HepG2 (cell line): ENCODE data around the gene GGACT.

Source experiments
- MYC ChIP-seq: sonication (generic); formaldehyde crosslinking; IDR thresholded peaks from 2 replicates; pipeline ENCODE4 v1.9.0; 2021; ENCODE audit warnings: missing genetic modification reagents, borderline replicate concordance
- POLR2A ChIP-seq, 2 experiments: IDR thresholded peaks; 2 replicates each; pipeline ENCODE4 v1.6.1; 2011; ENCODE audit warnings: low read depth in 2 of 2, low read length in 2 of 2, mild to moderate bottlenecking in 1 of 2, moderate library complexity in 1 of 2; ENCODE audit not compliant: insufficient read depth in 1 of 2
- TF ChIP-seq, protein P1 (sequence below): sonication (generic); formaldehyde crosslinking; IDR thresholded peaks from 2 replicates; pipeline ENCODE4 v1.4.0; 2020; ENCODE audit warnings: missing genetic modification reagents

DNA sequence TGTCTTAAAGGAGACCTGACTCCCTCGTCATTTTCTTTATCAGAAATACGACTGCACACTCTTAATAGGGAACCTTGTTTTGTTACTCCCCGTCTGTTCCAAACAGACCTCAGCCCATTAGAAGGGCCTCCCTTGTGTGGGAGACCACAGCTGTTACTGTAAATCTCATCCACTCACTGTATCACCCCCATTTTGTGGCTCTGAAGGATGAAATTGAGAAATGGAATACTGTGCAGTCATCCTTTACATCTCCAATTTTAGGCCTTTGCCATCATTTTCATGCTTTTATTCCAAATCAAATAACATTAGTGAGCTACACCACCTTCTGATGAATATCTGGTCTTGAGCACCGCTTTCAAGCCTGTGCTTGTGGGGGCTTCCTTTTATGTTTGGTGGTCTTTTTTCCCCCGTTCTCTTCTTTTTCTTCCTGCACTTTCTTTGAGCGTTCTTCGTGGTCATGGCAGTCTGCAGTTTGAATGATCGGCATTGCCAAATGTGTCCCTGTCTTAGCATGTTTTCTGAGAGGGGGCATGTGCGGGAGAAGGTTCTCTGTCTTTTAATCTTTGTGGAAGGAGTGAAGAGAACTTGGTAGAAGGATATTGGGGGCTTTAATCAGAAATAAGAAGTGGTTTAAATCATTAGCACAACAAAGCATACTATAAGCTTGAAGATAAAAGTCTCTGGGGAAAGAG, 65.8 kb downstream of the GGACT start:
- TF ChIP-seq, protein P1, sequence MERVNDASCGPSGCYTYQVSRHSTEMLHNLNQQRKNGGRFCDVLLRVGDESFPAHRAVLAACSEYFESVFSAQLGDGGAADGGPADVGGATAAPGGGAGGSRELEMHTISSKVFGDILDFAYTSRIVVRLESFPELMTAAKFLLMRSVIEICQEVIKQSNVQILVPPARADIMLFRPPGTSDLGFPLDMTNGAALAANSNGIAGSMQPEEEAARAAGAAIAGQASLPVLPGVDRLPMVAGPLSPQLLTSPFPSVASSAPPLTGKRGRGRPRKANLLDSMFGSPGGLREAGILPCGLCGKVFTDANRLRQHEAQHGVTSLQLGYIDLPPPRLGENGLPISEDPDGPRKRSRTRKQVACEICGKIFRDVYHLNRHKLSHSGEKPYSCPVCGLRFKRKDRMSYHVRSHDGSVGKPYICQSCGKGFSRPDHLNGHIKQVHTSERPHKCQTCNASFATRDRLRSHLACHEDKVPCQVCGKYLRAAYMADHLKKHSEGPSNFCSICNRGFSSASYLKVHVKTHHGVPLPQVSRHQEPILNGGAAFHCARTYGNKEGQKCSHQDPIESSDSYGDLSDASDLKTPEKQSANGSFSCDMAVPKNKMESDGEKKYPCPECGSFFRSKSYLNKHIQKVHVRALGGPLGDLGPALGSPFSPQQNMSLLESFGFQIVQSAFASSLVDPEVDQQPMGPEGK (CRISPR knock-in tag) = no peak
- TF ChIP-seq MYC (no peak), POLR2A (IDR thresholded peaks at IDR 0.05; ENCODE audit: insufficient read depth in 1 of 2, low read depth in 2 of 2, low read length in 2 of 2) (no peak)
